GM23248 (cell line): Measurements from ENCODE around the gene B2M.

Source experiments
- EZH2 ChIP-seq: fragments of 200-600 bp; sonication (generic); IDR thresholded peaks from 2 replicates; pipeline ENCODE4 v1.6.1; 2018; ENCODE audit warnings: antibody characterized with exemption, mild to moderate bottlenecking; ENCODE audit not compliant: insufficient read depth, poor library complexity, severe bottlenecking
- EZH2phosphoT487 ChIP-seq: fragments of 200-600 bp; sonication (generic); IDR thresholded peaks from 2 replicates; pipeline ENCODE4 v1.6.1; 2018; ENCODE audit warnings: antibody characterized with exemption, moderate library complexity, mild to moderate bottlenecking, low read depth; ENCODE audit not compliant: insufficient read depth

DNA sequence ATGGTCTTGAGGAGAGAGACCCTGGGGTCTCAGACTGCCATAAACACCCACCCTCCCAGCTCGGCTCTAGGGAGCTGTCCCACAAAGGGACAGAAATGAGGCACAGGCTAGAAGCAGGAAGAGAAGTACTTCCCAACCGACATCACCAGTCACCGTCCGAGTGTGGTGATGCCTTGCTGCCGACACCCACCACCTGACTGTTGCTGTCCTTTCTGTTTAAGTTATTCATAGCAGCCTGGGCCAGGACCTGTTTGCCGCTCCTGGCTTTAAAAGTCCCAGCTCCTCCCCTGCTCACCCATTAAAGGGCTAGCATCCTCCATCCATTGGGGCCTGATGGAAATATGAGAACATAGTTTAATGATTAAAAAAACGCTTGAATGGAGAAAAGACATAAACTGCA lies 34.6 kb upstream of the B2M start:
- TF ChIP-seq EZH2 (no peak), EZH2phosphoT487 (no peak)
